MM.1S (cell line): ENCODE measurements around the gene XRN1.

Source experiments
- DNase-seq: peaks from one replicate; pipeline ENCODE4 v3.0.0-alpha.2; 2015
- H2AFZ ChIP-seq: fragments of 300-600 bp; sonication (generic); 2 replicates; pipeline ENCODE4 v1.6.0; 2016; ENCODE audit warnings: antibody characterized with exemption, low read length
- H3F3A ChIP-seq: fragments of 300-600 bp; sonication (generic); 2 replicates; pipeline ENCODE4 v1.6.1; 2016; ENCODE audit warnings: mild to moderate bottlenecking, antibody characterized with exemption, low read length, moderate library complexity, mixed read lengths; ENCODE audit not compliant: insufficient read depth
- H3K27ac ChIP-seq: fragments of 300-600 bp; sonication (generic); 2 replicates; pipeline ENCODE4 v1.5.1; 2016; ENCODE audit warnings: mild to moderate bottlenecking, low read length
- H3K27me3 ChIP-seq: fragments of 300-600 bp; sonication (generic); replicated peaks from 2 replicates; pipeline ENCODE4 v1.6.0; 2016; ENCODE audit warnings: low read length; ENCODE audit not compliant: insufficient read depth
- H3K36me3 ChIP-seq: fragments of 300-600 bp; sonication (generic); replicated peaks from 2 replicates; pipeline ENCODE4 v1.6.1; 2016; ENCODE audit warnings: mild to moderate bottlenecking, low read length, mixed read lengths; ENCODE audit not compliant: insufficient read depth
- H3K4me1 ChIP-seq: fragments of 300-600 bp; sonication (generic); 2 replicates; pipeline ENCODE4 v1.6.1; 2016; ENCODE audit warnings: low read length, mixed read lengths
- H3K4me2 ChIP-seq: fragments of 300-600 bp; sonication (generic); 2 replicates; pipeline ENCODE4 v1.6.0; 2016; ENCODE audit warnings: low read depth, low read length
- H3K4me3 ChIP-seq: fragments of 300-600 bp; sonication (generic); 2 replicates; pipeline ENCODE4 v1.5.1; 2016; ENCODE audit warnings: low read length, mixed read lengths
- H3K79me2 ChIP-seq: fragments of 300-600 bp; sonication (generic); 2 replicates; pipeline ENCODE4 v1.6.1; 2016; ENCODE audit warnings: mixed run types, low read length, mixed read lengths
- H3K9ac ChIP-seq: fragments of 300-600 bp; sonication (generic); 2 replicates; pipeline ENCODE4 v1.6.1; 2016; ENCODE audit warnings: low read length, mixed read lengths
- H3K9me2 ChIP-seq: fragments of 300-600 bp; sonication (generic); replicated peaks from 2 replicates; pipeline ENCODE4 v1.6.1; 2016; ENCODE audit warnings: mild to moderate bottlenecking, low read length, mixed read lengths; ENCODE audit not compliant: insufficient read depth
- H3K9me3 ChIP-seq: fragments of 300-600 bp; sonication (generic); replicated peaks from 2 replicates; pipeline ENCODE4 v1.6.1; 2016; ENCODE audit warnings: mild to moderate bottlenecking, low read length, mixed read lengths; ENCODE audit not compliant: insufficient read depth
- H4K20me1 ChIP-seq: fragments of 300-600 bp; sonication (generic); 2 replicates; pipeline ENCODE4 v1.6.1; 2016; ENCODE audit warnings: mild to moderate bottlenecking, low read length, moderate library complexity, mixed read lengths; ENCODE audit not compliant: insufficient read depth
- CTCF ChIP-seq: fragments of 300-600 bp; sonication (generic); IDR thresholded peaks from 2 replicates; pipeline ENCODE4 v1.5.1; 2016; ENCODE audit warnings: antibody characterized with exemption, low read length, mixed read lengths
- EZH2 ChIP-seq: fragments of 300-600 bp; sonication (generic); optimal IDR thresholded peaks from 2 replicates; pipeline ENCODE3; 2017; ENCODE audit warnings: low read depth, mild to moderate bottlenecking, antibody characterized with exemption, low read length, mixed read lengths
- EZH2phosphoT487 ChIP-seq: fragments of 300-600 bp; sonication (generic); IDR thresholded peaks from 2 replicates; pipeline ENCODE4 v1.6.1; 2018; ENCODE audit warnings: antibody characterized with exemption, low read length

XRN1 gene

GRCh38 chr3:142278451-142278850, 169.4 kb downstream of the XRN1 start:
- no peak overlapping the region for H3K4me2 ChIP-seq
- TF ChIP-seq EZH2phosphoT487 (no peak), EZH2 (no peak)

GRCh38 chr3:142276781-142277180, 171.1 kb downstream of the XRN1 start:
- no peak overlapping the region for H2AFZ ChIP-seq
- TF ChIP-seq CTCF (no peak), EZH2 (no peak), EZH2phosphoT487 (no peak)
- H4K20me1 ChIP-seq = no peaks in the 10 kb centered on the region
- H3K36me3 ChIP-seq = no peaks in the 10 kb centered on the region
- no peak for DNase-seq
- H3K27ac ChIP-seq = no peak overlapping the region
- 0 out of 2 replicates have a peak, but pooled peaks cover 3% of the 10 kb centered on the region for H3K4me1 ChIP-seq
- H3K79me2 ChIP-seq = no peaks in the 10 kb centered on the region
- no peaks in the 10 kb centered on the region for H3K9me3 ChIP-seq
- no peaks in the 10 kb centered on the region for H3F3A ChIP-seq
- no peaks in the 10 kb centered on the region for H3K27me3 ChIP-seq
- H3K9me2 ChIP-seq = no peaks in the 10 kb centered on the region
- H3K9ac ChIP-seq = no peak overlapping the region
- H3K4me3 ChIP-seq = no peak overlapping the region
- H3K4me2 ChIP-seq = no peak overlapping the region

More at GRCh38 chr3:142278451-142278850, 169.4 kb downstream of the XRN1 start:
- H2AFZ ChIP-seq = no peak overlapping the region
- H3K4me3 ChIP-seq = no peak overlapping the region
- H4K20me1 ChIP-seq = no peaks in the 10 kb centered on the region
- H3K9me3 ChIP-seq = no peaks in the 10 kb centered on the region
- DNase-seq = no peak
- H3K27ac ChIP-seq = no peak overlapping the region
- H3K4me1 ChIP-seq = 0 out of 2 replicates have a peak, but pooled peaks cover 3% of the 10 kb centered on the region
- H3K9me2 ChIP-seq = no peaks in the 10 kb centered on the region
- no peaks in the 10 kb centered on the region for H3K36me3 ChIP-seq
- H3K79me2 ChIP-seq = no peaks in the 10 kb centered on the region
- H3F3A ChIP-seq = no peaks in the 10 kb centered on the region
- no peak overlapping the region for H3K9ac ChIP-seq
- no peaks in the 10 kb centered on the region for H3K27me3 ChIP-seq

GRCh38 chr3:142275856-142276255, 172.0 kb downstream of the XRN1 start:
- no peaks in the 10 kb centered on the region for H3K27me3 ChIP-seq
- no peaks in the 10 kb centered on the region for H3F3A ChIP-seq
- H3K4me2 ChIP-seq = no peak overlapping the region
- no peak overlapping the region for H2AFZ ChIP-seq
- H3K27ac ChIP-seq = no peak overlapping the region
- H3K9me2 ChIP-seq = no peaks in the 10 kb centered on the region
- no peak for TF ChIP-seq EZH2
- no peak for TF ChIP-seq EZH2phosphoT487
- TF ChIP-seq CTCF = no peak
- no peaks in the 10 kb centered on the region for H4K20me1 ChIP-seq
- H3K4me1 ChIP-seq = 0 out of 2 replicates have a peak, but pooled peaks cover 3% of the 10 kb centered on the region
- DNase-seq = no peak
- H3K9me3 ChIP-seq = no peaks in the 10 kb centered on the region
- no peak overlapping the region for H3K4me3 ChIP-seq
- H3K36me3 ChIP-seq = no peaks in the 10 kb centered on the region
- H3K79me2 ChIP-seq = no peaks in the 10 kb centered on the region
- H3K9ac ChIP-seq = no peak overlapping the region

- 0 out of 2 replicates have a peak, but pooled peaks cover 3% of the 10 kb centered on the region for H3K4me1 ChIP-seq
- no peak overlapping the region for H3K4me2 ChIP-seq
- no peaks in the 10 kb centered on the region for H3K79me2 ChIP-seq
- no peak overlapping the region for H2AFZ ChIP-seq
- no peak overlapping the region for H3K27ac ChIP-seq
- H3K36me3 ChIP-seq = no peaks in the 10 kb centered on the region
- no peak for DNase-seq
- H3K9me2 ChIP-seq = no peaks in the 10 kb centered on the region
- no peaks in the 10 kb centered on the region for H3K9me3 ChIP-seq
- H3F3A ChIP-seq = no peaks in the 10 kb centered on the region
- TF ChIP-seq CTCF = no peak
- no peak for TF ChIP-seq EZH2
- TF ChIP-seq EZH2phosphoT487 = no peak
- H3K4me3 ChIP-seq = no peak overlapping the region
- no peak overlapping the region for H3K9ac ChIP-seq
- H3K27me3 ChIP-seq = no peaks in the 10 kb centered on the region
- no peaks in the 10 kb centered on the region for H4K20me1 ChIP-seq
Measured at GRCh38 chr3:142274908-142275307, 172.9 kb downstream of the XRN1 start.
